G401 (cell line): Measurements from ENCODE around the gene TRIM27. TPM values are rescaled to one million over a fixed set of nuclear protein-coding genes. Genes with fewer than 3 reads are reported as not detected.
"Not testable (repeated sequence)": the region's sequence is repeated elsewhere in the genome, so short reads cannot be mapped to it uniquely, and the experiment has no call there.

Source experiments
- DNase-seq: peaks from one replicate; pipeline ENCODE4 v3.0.0-alpha.2; 2015; ENCODE audit warnings: low spot score
- in situ Hi-C: cut with HindIII; loops from 2 replicates; pipeline ENCODE4 v1.10.0; 2016; ENCODE audit warnings: low sequenced_read_pairs, mixed read lengths
- total RNA-seq: library from RNA; depleted of rRNA; stranded (reverse); fragments of >200 nt; shearing (Covaris generic); gene quantifications from 2 replicates; pipeline ENCODE4 v1.2.3, GENCODE V29; 2014

The TRIM27 gene
- total RNA-seq, 1 experiment from 2014 or later = 144 TPM

- peak; percentile 76 for DNase-seq
- in situ Hi-C loops = no loop called here
These were observed 20.0 kb upstream of the TRIM27 start for GRCh38 chr6:28943557-28944411.

DNA sequence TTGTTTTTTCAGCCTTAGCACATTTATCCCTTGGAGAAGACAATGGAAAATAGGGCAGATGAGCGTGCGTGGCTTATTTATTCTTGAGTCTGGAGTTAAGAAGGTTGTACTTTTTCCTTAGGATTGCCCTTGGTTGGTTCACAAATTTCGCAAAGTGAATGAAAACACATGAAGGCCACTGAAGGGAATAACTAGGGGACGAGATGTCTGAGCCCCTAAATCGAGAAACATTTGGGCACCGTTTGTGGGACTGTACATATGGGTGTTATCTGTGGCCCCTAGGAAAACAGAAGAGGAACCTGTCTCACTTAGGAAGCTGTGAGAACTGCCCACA is 19.4 kb upstream of the TRIM27 start:
- in situ Hi-C loops = no loop called here
- no peak for DNase-seq

DNA sequence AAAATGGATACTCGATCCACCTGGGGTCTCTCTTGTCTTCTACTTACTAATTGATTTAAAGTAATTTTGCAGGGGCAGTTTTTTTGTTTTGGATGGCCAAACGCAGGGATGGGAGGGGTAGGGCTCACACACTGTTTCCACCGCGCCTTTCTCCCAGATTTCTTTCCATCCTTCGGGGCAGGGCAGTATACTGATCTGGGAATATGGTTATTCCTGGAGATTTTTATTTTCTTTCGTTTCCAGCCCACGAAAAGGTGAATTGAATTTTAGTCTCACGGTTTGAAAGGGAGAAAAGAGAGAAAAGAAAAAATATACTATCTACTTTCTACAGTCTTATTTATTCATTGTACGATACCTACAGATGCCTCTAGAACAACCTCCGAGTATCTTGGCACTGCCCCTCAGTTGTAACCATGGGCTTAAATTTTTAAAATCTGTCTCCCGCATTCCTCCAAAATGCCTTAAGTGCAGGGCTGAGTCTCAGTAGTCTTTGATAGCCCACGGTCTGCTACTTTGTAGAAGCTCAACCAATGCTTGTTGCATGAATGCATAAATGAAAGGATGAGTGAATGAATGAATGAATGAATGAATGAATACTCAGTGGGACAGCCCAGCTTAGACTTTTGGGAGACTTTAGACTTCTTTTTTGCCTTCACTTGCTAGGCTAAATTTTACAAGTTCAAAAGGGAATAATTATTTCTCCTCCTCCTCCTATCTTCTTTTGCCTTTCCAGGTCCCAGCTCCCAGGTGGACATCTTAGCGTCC is 18.1 kb upstream of the TRIM27 start:
- DNase-seq = peak; percentile 19
- in situ Hi-C loops = no loop called here

DNA sequence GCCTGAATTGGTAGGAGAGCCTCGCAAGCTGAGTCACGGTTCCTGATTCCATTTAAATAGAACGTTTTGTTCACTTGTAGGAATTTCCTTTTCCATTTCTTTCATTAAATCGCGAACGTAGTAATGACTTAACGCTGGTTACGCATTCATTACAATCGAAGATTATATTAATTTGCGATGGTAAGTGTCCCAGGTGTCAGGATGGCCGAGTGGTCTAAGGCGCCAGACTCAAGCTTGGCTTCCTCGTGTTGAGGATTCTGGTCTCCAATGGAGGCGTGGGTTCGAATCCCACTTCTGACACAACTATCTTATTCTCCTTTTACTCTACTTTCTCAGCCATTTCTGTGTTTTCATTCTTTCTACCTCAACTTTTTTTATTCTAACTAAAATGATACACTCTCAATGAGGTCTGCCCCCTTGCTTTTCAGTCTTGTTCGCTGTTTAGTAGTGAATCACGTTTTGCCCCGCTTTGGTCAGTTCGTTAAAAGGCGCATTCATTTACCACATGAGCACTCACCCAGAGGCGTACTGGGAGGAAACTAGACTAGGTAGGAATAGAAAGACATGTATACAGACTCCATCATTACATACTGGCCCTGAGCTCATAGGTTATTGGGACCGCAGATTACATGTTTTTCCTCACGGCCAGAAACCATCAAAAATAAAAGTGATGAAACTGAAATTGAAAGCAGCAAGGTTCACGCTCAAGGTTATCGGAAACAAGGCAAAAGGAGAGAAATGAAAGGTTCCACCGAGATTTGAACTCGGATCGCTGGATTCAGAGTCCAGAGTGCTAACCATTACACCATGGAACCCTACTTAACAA is 17.3 kb upstream of the TRIM27 start:
- in situ Hi-C loops = no loop called here
- DNase-seq = peak; percentile 91

DNA sequence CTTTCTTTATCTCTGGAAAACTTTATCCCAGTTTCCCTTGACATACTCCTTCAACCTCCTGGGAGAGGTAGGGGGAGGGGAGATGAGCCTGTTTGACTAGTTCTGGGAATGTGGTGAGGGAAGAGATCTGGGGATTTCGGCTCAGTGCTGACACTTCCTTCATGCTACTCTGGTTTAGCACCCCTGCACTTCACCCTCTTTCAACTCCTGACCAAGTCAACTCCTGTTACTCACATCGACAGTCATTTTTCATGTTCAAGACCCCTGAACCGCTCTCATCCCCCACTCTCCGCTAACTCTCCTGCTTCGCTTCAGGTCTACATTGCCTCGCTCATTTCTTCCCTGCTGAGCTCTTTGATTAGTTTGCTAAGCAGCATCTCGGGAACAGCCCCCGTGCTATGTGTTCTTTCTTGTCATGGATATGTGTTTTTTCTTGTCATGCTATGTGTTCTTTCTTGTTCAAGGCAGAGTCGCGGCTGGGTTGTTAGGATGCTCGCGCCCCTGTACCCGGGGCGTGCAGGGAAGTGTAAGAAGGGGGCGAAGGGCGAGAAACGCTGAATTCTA is 16.6 kb upstream of the TRIM27 start:
- DNase-seq = peak; percentile 74

DNA sequence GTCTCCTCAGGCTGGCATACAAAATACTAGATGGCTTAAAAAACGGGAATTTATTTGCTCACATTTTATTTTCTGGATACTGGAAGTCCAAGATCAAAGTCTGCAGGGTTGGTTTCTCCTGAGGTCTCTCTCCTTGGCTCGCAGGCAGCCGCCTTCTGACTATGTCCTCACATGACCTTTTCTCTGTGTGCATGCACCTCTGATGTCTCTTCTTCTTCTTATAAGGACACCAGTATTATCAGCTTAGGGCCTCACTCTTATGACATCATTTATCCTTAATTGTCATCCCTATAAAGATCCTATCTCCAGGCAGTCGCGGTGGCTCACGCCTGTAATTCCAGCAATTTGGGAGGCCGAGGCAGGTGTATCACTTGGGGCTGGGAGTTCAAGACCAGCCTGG is 9.3 kb upstream of the TRIM27 start:
- in situ Hi-C loops = no loop called here
- no peak for DNase-seq

More for the DNA sequence above, 16.6 kb upstream of the TRIM27 start:
- in situ Hi-C loops = no loop called here

GRCh38 chr6:28929887-28930620 is 6.3 kb upstream of the TRIM27 start:
- no peak for DNase-seq
- in situ Hi-C loops = no loop called here

- in situ Hi-C loops, DNase-seq: not testable (repeated sequence)
These were observed 5.6 kb upstream of the TRIM27 start for GRCh38 chr6:28929339-28929738.

- DNase-seq = no peak
- in situ Hi-C loops = no loop called here
These were observed 4.1 kb upstream of the TRIM27 start for GRCh38 chr6:28927846-28928245.

DNA sequence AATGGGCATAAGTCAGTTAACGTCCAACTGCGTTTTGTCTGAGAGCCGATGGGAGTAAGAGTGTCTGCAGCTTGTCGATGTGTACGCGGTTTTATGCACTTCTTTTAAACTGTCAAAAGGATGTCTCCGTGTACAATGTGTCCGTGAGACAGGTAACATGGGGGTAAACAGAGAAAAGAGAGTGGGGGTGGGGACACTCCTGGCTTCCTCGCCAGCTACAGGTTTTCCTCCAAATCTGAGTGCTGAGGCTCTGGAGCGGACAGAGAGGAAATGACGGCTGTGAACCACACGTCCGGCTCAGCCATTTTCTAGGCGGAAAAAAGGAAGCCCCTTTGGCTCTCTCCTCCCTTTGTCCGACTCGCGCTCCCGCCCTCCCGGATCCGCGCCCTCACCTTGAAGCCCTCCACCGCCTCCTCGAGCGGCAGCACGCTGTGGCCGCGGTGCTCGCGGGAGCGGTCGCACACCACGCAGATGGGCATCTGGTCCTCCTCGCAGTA is 916 bp downstream of the TRIM27 start:
- DNase-seq = peak; percentile 64
- in situ Hi-C loops = no loop called here

GRCh38 chr6:28922004-28922820 is 1.6 kb downstream of the TRIM27 start:
- in situ Hi-C loops = no loop called here
- DNase-seq = no peak

DNA sequence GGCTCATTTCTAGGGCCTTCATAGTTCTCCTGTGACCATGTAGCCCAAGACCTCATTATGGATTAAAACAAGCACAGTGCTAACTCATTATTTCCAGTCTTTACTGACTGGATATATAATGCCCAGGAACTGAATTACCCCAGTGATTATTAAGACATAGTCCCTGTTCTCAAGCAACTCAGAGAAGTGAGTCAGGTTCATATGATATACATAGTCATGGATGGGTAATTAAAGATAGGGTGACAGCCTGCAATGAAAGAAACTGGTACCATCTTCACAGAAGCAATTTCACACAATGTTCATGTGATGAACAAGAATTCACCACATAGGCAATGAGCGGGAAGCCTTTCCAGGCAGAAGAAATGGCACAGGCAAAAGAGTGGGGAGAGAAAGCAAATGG is 3.5 kb downstream of the TRIM27 start:
- DNase-seq = no peak

DNA sequence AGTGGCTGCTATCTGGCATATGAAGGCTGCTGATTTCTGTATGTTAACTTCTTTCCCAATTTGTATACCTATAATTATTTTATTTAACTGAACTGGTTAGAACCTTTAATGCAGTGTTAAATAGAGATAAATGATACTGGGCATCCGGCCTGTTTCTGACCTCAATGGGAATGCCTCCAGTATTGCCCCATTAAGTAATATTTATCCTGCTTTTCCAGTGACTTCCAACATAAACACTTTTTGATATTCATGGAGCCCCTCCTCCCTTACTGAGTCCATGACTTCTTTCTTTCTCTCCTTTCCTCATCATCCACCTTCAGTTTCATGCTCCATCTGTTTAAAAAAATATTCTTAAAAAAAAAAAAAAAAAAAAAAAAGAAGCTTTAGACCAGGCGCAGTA is 8.8 kb downstream of the TRIM27 start:
- no peak for DNase-seq
- in situ Hi-C loops = no loop called here

More for the DNA sequence above, 3.5 kb downstream of the TRIM27 start:
- in situ Hi-C loops = no loop called here

GRCh38 chr6:28910901-28911690 is 12.7 kb downstream of the TRIM27 start:
- DNase-seq = no peak
- in situ Hi-C loops = no loop called here

DNA sequence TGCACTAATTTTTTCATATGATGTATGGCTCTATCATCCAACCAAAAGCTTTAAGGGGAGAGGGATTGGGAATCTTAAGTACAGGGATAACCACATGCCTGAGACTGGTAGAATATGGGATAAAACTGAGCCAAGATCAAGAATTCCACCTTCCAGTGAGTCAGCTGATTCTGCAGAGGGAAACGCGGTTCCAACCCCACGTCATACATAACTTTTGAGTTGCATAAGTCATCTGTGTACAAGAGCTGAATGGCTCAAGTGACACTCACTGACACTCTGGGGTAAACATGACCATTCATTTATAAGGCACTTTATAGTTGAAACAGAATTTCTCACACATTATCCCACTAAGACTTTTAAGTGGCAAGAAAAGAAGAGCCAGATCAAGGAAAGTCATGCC is 16.4 kb downstream of the TRIM27 start:
- DNase-seq = no peak
- in situ Hi-C loops = no loop called here

- in situ Hi-C loops = no loop called here
- DNase-seq = no peak
These were observed 17.1 kb downstream of the TRIM27 start for GRCh38 chr6:28906669-28907068.

DNA sequence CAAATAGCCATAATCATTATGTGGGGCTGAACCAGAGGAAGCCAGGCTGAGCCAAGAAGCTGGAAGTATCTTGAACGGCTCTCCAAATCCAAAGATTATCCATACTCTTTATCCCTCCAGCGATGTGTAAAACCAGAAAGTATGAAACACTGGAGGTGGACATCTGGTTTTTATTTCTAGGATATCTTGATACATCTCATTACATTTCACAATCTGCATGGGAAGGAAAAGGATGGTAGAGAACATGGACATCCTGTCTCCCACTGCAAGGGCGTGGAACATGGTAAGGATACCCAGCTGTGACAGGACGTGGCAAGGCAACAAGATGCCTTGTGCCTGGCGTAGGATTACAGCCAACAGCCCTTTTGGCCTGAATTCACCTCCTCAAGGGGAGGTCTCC is 20.1 kb downstream of the TRIM27 start:
- in situ Hi-C loops = no loop called here
- DNase-seq = no peak
